Neural cell (in vitro differentiated cells): ENCODE measurements around the gene MCCD1. TPM values are rescaled to one million over a fixed set of nuclear protein-coding genes. Genes with fewer than 3 reads are reported as not detected.

Source experiments
- H2AFZ ChIP-seq: fragments of 200-600, 300-800 bp; sonication (generic), shearing (Covaris generic); 2 replicates; pipeline ENCODE4 v1.6.0; 2014; ENCODE audit warnings: low read depth, mild to moderate bottlenecking, antibody characterized with exemption, low read length, moderate library complexity
- H3F3A ChIP-seq: fragments of 200-600 bp; shearing (Covaris generic); 2 replicates; pipeline ENCODE4 v1.6.1; 2016; ENCODE audit warnings: mild to moderate bottlenecking, moderate library complexity, mixed read lengths, antibody characterized with exemption, low read length; ENCODE audit not compliant: insufficient read depth, poor library complexity, severe bottlenecking
- H3K27ac ChIP-seq: fragments of 200-600, 300-800 bp; sonication (generic), shearing (Covaris generic); 2 replicates; pipeline ENCODE4 v1.5.1; 2014; ENCODE audit warnings: mild to moderate bottlenecking, low read length, moderate library complexity
- H3K27me3 ChIP-seq: fragments of 300-800, 200-600 bp; sonication (generic), shearing (Covaris generic); 2 replicates; pipeline ENCODE4 v1.6.0; 2014; ENCODE audit warnings: mild to moderate bottlenecking, low read depth, low read length, moderate library complexity; ENCODE audit not compliant: insufficient read depth
- H3K36me3 ChIP-seq: fragments of 300-800, 200-600 bp; sonication (generic), shearing (Covaris generic); 2 replicates; pipeline ENCODE4 v1.5.1; 2014; ENCODE audit warnings: mild to moderate bottlenecking, antibody characterized with exemption, low read length, moderate library complexity; ENCODE audit not compliant: insufficient read depth
- H3K4me2 ChIP-seq: fragments of 300-800, 200-600 bp; sonication (generic), shearing (Covaris generic); 2 replicates; pipeline ENCODE4 v1.6.0; 2014; ENCODE audit warnings: mild to moderate bottlenecking, low read length
- H3K4me3 ChIP-seq: fragments of 300-800, 200-600 bp; sonication (generic), shearing (Covaris generic); 2 replicates; pipeline ENCODE4 v1.5.1; 2014; ENCODE audit warnings: mild to moderate bottlenecking, low read length, moderate library complexity
- H3K79me2 ChIP-seq: fragments of 200-600 bp; shearing (Covaris generic); replicated peaks from 2 replicates; pipeline ENCODE4 v1.6.0; 2014; ENCODE audit warnings: mild to moderate bottlenecking, low read length, moderate library complexity; ENCODE audit not compliant: insufficient read depth
- H3K9ac ChIP-seq: fragments of 300-800, 200-600 bp; sonication (generic), shearing (Covaris generic); 2 replicates; pipeline ENCODE4 v1.6.1; 2016; ENCODE audit warnings: mild to moderate bottlenecking, low read length, mixed read lengths
- H3K9me2 ChIP-seq: fragments of 200-600 bp; shearing (Covaris generic); 2 replicates; pipeline ENCODE4 v1.6.1; 2016; ENCODE audit warnings: mild to moderate bottlenecking, low read length, mixed read lengths; ENCODE audit not compliant: insufficient read depth
- H3K9me3 ChIP-seq: fragments of 200-600, 300-800 bp; sonication (generic), shearing (Covaris generic); 2 replicates; pipeline ENCODE4 v1.6.1; 2016; ENCODE audit warnings: mild to moderate bottlenecking, mixed run types, low read length, moderate library complexity, mixed read lengths
- H4K20me1 ChIP-seq: fragments of 200-600 bp; shearing (Covaris generic); 2 replicates; pipeline ENCODE4 v1.6.1; 2016; ENCODE audit warnings: mild to moderate bottlenecking, mixed run types; ENCODE audit not compliant: insufficient read depth
- EP300 ChIP-seq: fragments of 450-650 bp; conservative IDR thresholded peaks from 2 replicates; pipeline ENCODE4 v1.6.1; 2014; ENCODE audit warnings: antibody characterized with exemption, mild to moderate bottlenecking, moderate library complexity; ENCODE audit not compliant: poor library complexity, severe bottlenecking
- EZH2 ChIP-seq: fragments of 200-600, 300-800 bp; shearing (Covaris generic), sonication (generic); IDR thresholded peaks from 2 replicates; pipeline ENCODE4 v1.6.1; 2014; ENCODE audit warnings: antibody characterized with exemption, low read length, borderline replicate concordance, mild to moderate bottlenecking; ENCODE audit not compliant: insufficient read depth, poor library complexity, severe bottlenecking
- MXI1 ChIP-seq: fragments of 450-650 bp; conservative IDR thresholded peaks from 2 replicates; pipeline ENCODE4 v1.6.1; 2014; ENCODE audit warnings: antibody characterized with exemption, mild to moderate bottlenecking; ENCODE audit not compliant: poor library complexity, severe bottlenecking
- POLR2AphosphoS5 ChIP-seq: IDR thresholded peaks from 2 replicates; pipeline ENCODE4 v1.6.1; 2012
- RAD21 ChIP-seq: fragments of 450-650 bp; conservative IDR thresholded peaks from 2 replicates; pipeline ENCODE4 v1.6.1; 2014; ENCODE audit warnings: antibody characterized with exemption, mild to moderate bottlenecking, moderate library complexity
- SMC3 ChIP-seq: fragments of 450-650 bp; conservative IDR thresholded peaks from 2 replicates; pipeline ENCODE4 v1.6.1; 2014; ENCODE audit warnings: antibody characterized with exemption, mild to moderate bottlenecking, moderate library complexity; ENCODE audit not compliant: poor library complexity
- TAF1 ChIP-seq: IDR thresholded peaks from 2 replicates; pipeline ENCODE4 v1.6.1; 2012; ENCODE audit warnings: low read depth
- polyA plus RNA-seq: library from polyadenylated mRNA; depleted of rRNA; stranded (reverse); fragments of >200 nt; gene quantifications from 2 replicates; pipeline ENCODE4 v1.2.3, GENCODE V29; 2014
- TF ChIP-seq, protein P1 (sequence below): IDR thresholded peaks from 2 replicates; pipeline ENCODE4 v1.6.1; 2012; ENCODE audit warnings: borderline replicate concordance
- TF ChIP-seq, protein P2 (sequence below): fragments of 450-650 bp; IDR thresholded peaks from 2 replicates; pipeline ENCODE4 v1.5.1; 2014; ENCODE audit warnings: antibody characterized with exemption, mild to moderate bottlenecking, moderate library complexity; ENCODE audit not compliant: poor library complexity, severe bottlenecking

The MCCD1 gene
- polyA plus RNA-seq, 1 donor from 2014 or later: not detected

DNA sequence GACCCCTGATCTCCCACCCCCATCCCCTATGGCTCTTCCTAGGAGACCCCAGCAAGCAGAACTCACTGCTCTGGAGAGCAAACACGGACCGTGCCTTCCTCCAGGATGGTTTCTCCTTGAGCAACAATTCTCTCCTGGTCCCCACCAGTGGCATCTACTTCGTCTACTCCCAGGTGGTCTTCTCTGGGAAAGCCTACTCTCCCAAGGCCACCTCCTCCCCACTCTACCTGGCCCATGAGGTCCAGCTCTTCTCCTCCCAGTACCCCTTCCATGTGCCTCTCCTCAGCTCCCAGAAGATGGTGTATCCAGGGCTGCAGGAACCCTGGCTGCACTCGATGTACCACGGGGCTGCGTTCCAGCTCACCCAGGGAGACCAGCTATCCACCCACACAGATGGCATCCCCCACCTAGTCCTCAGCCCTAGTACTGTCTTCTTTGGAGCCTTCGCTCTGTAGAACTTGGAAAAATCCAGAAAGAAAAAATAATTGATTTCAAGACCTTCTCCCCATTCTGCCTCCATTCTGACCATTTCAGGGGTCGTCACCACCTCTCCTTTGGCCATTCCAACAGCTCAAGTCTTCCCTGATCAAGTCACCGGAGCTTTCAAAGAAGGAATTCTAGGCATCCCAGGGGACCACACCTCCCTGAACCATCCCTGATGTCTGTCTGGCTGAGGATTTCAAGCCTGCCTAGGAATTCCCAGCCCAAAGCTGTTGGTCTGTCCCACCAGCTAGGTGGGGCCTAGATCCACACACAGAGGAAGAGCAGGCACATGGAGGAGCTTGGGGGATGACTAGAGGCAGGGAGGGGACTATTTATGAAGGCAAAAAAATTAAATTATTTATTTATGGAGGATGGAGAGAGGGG, 44.7 kb downstream of the MCCD1 start:
- Histone ChIP-seq H4K20me1 (no peaks in the 10 kb centered on the region), H3K27ac (no peak overlapping the region), H2AFZ (no peak overlapping the region), H3K4me3 (no peak overlapping the region), H3K9ac (no peak overlapping the region), H3K4me2 (no peak overlapping the region), H3K79me2 (no peaks in the 10 kb centered on the region), H3F3A (no peaks in the 10 kb centered on the region), H3K9me3 (no peaks in the 10 kb centered on the region), H3K27me3 (no peaks in the 10 kb centered on the region), H3K36me3 (no peaks in the 10 kb centered on the region), H3K9me2 (no peaks in the 10 kb centered on the region)
- TF ChIP-seq EZH2 (no peak), SMC3 (no peak), RAD21 (no peak), POLR2AphosphoS5 (no peak)
- TF ChIP-seq, protein P1, sequence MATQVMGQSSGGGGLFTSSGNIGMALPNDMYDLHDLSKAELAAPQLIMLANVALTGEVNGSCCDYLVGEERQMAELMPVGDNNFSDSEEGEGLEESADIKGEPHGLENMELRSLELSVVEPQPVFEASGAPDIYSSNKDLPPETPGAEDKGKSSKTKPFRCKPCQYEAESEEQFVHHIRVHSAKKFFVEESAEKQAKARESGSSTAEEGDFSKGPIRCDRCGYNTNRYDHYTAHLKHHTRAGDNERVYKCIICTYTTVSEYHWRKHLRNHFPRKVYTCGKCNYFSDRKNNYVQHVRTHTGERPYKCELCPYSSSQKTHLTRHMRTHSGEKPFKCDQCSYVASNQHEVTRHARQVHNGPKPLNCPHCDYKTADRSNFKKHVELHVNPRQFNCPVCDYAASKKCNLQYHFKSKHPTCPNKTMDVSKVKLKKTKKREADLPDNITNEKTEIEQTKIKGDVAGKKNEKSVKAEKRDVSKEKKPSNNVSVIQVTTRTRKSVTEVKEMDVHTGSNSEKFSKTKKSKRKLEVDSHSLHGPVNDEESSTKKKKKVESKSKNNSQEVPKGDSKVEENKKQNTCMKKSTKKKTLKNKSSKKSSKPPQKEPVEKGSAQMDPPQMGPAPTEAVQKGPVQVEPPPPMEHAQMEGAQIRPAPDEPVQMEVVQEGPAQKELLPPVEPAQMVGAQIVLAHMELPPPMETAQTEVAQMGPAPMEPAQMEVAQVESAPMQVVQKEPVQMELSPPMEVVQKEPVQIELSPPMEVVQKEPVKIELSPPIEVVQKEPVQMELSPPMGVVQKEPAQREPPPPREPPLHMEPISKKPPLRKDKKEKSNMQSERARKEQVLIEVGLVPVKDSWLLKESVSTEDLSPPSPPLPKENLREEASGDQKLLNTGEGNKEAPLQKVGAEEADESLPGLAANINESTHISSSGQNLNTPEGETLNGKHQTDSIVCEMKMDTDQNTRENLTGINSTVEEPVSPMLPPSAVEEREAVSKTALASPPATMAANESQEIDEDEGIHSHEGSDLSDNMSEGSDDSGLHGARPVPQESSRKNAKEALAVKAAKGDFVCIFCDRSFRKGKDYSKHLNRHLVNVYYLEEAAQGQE: no peak

DNA sequence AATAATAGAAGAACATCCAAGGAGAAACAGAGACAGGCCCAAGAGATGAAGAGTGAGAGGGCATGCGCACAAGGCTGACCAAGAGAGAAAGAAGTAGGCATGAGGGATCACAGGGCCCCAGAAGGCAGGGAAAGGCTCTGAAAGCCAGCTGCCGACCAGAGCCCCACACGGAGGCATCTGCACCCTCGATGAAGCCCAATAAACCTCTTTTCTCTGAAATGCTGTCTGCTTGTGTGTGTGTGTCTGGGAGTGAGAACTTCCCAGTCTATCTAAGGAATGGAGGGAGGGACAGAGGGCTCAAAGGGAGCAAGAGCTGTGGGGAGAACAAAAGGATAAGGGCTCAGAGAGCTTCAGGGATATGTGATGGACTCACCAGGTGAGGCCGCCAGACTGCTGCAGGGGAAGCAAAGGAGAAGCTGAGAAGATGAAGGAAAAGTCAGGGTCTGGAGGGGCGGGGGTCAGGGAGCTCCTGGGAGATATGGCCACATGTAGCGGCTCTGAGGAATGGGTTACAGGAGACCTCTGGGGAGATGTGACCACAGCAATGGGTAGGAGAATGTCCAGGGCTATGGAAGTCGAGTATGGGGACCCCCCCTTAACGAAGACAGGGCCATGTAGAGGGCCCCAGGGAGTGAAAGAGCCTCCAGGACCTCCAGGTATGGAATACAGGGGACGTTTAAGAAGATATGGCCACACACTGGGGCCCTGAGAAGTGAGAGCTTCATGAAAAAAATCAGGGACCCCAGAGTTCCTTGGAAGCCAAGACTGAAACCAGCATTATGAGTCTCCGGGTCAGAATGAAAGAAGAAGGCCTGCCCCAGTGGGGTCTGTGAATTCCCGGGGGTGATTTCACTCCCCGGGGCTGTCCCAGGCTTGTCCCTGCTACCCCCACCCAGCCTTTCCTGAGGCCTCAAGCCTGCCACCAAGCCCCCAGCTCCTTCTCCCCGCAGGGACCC, 45.6 kb downstream of the MCCD1 start:
- H3K27ac ChIP-seq: no peak overlapping the region
- no peaks in the 10 kb centered on the region for H3K36me3 ChIP-seq
- no peaks in the 10 kb centered on the region for H3K9me3 ChIP-seq
- no peaks in the 10 kb centered on the region for H3K27me3 ChIP-seq
- no peaks in the 10 kb centered on the region for H3F3A ChIP-seq
- no peak for TF ChIP-seq MXI1
- TF ChIP-seq EP300: no peak
- TF ChIP-seq RAD21: no peak
- no peak for TF ChIP-seq EZH2
- no peak for TF ChIP-seq POLR2AphosphoS5
- TF ChIP-seq, protein P1: no peak
- TF ChIP-seq, protein P2, sequence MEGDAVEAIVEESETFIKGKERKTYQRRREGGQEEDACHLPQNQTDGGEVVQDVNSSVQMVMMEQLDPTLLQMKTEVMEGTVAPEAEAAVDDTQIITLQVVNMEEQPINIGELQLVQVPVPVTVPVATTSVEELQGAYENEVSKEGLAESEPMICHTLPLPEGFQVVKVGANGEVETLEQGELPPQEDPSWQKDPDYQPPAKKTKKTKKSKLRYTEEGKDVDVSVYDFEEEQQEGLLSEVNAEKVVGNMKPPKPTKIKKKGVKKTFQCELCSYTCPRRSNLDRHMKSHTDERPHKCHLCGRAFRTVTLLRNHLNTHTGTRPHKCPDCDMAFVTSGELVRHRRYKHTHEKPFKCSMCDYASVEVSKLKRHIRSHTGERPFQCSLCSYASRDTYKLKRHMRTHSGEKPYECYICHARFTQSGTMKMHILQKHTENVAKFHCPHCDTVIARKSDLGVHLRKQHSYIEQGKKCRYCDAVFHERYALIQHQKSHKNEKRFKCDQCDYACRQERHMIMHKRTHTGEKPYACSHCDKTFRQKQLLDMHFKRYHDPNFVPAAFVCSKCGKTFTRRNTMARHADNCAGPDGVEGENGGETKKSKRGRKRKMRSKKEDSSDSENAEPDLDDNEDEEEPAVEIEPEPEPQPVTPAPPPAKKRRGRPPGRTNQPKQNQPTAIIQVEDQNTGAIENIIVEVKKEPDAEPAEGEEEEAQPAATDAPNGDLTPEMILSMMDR: no peak
- no peak for TF ChIP-seq TAF1
- no peak for TF ChIP-seq SMC3
- no peaks in the 10 kb centered on the region for H4K20me1 ChIP-seq
- no peaks in the 10 kb centered on the region for H3K79me2 ChIP-seq
- H3K4me3 ChIP-seq: no peak overlapping the region
- H3K4me2 ChIP-seq: no peak overlapping the region
- no peak overlapping the region for H3K9ac ChIP-seq
- H2AFZ ChIP-seq: no peak overlapping the region
- no peaks in the 10 kb centered on the region for H3K9me2 ChIP-seq
